Coronary artery (tissue), 2 donors: Measurements from ENCODE around the gene MKRN2.
A peak's percentile ranks its signal among the peaks of the same experiment; 100 is the strongest.

Experiments used
- DNase-seq: peaks from one replicate; pipeline ENCODE4 v3.0.0-alpha.2; 2017; ENCODE audit warnings: low spot score
- H3K27ac ChIP-seq, 2 donors: fragments of 200-600 bp; sonication (generic); one replicate each; pipeline ENCODE4 v1.5.1; 2016 to 2019
- H3K4me3 ChIP-seq: fragments of 200-600 bp; sonication (generic); 2 replicates; pipeline ENCODE4 v1.5.1; 2016; ENCODE audit warnings: mild to moderate bottlenecking, moderate library complexity
- CTCF ChIP-seq: fragments of 200-600 bp; sonication (generic); IDR thresholded peaks from one replicate; pipeline ENCODE4 v1.5.1; 2019; ENCODE audit warnings: antibody characterized with exemption

The MKRN2 gene

GRCh38 chr3:12556690-12557472 lies at the start of gene MKRN2:
Gene MKRN2, plus strand, starts transcription at chr3:12557087. Its CDS starts 64 bp downstream, at chr3:12557151.
- peak within 1 kb of the TSS; percentile 83 to 96 for H3K27ac ChIP-seq
- peak within 1 kb of the TSS; percentile 91 for H3K4me3 ChIP-seq
- DNase-seq = peak; percentile 96
- no peak for TF ChIP-seq CTCF

- DNase-seq = peak; percentile 75
- no peak for TF ChIP-seq CTCF
- H3K4me3 ChIP-seq = peak overlapping the region; percentile 37
- H3K27ac ChIP-seq = peak overlapping the region; percentile 70 to 89
Measured at GRCh38 chr3:12507591-12508281, 49.2 kb upstream of the MKRN2 start.

GRCh38 chr3:12508291-12508700 lies 48.6 kb upstream of the MKRN2 start:
- DNase-seq = peak; percentile 78
- TF ChIP-seq CTCF = no peak
- Histone ChIP-seq H3K4me3 (peak overlapping the region; percentile 37), H3K27ac (peak overlapping the region; percentile 70 to 89)

GRCh38 chr3:12509466-12509865 lies 47.4 kb upstream of the MKRN2 start:
- TF ChIP-seq CTCF = no peak
- H3K4me3 ChIP-seq = no peak overlapping the region
- peak overlapping the region; percentile 30 to 59 for H3K27ac ChIP-seq
- peak; percentile 14 for DNase-seq

GRCh38 chr3:12512534-12513118 lies 44.3 kb upstream of the MKRN2 start:
- TF ChIP-seq CTCF = no peak

GRCh38 chr3:12513694-12514446 lies 43.0 kb upstream of the MKRN2 start:
- no peak overlapping the region for H3K4me3 ChIP-seq
- peak; percentile 24 for DNase-seq
- no peak for TF ChIP-seq CTCF
- no peak overlapping the region for H3K27ac ChIP-seq

More at GRCh38 chr3:12512534-12513118, 44.3 kb upstream of the MKRN2 start:
- H3K4me3 ChIP-seq = no peak overlapping the region
- no peak overlapping the region for H3K27ac ChIP-seq
- DNase-seq = no peak
